Epithelial cell of proximal tubule (primary cell): ENCODE measurements around the gene NOVA1. TPM values are rescaled to one million over a fixed set of nuclear protein-coding genes. Genes with fewer than 3 reads are reported as not detected.

ENCODE experiments used
- DNase-seq: peaks from one replicate; pipeline ENCODE4 v3.0.0-alpha.2; 2011; ENCODE audit warnings: low read depth
- H3K4me3 ChIP-seq: 2 replicates; pipeline ENCODE4 v1.5.1; 2011; ENCODE audit warnings: low read depth, mild to moderate bottlenecking, low read length
- total RNA-seq: library from RNA; depleted of rRNA; stranded (reverse); fragments of >200 nt; gene quantifications from 2 replicates; pipeline ENCODE4 v1.2.3, GENCODE V29; 2015
- TF ChIP-seq, protein P1 (sequence below): conservative IDR thresholded peaks from 2 replicates; pipeline ENCODE4 v1.5.1; 2012; ENCODE audit warnings: low read depth, mild to moderate bottlenecking, low read length

The NOVA1 gene
- total RNA-seq, 1 donor from 2014 or later = 3.5 TPM

DNA sequence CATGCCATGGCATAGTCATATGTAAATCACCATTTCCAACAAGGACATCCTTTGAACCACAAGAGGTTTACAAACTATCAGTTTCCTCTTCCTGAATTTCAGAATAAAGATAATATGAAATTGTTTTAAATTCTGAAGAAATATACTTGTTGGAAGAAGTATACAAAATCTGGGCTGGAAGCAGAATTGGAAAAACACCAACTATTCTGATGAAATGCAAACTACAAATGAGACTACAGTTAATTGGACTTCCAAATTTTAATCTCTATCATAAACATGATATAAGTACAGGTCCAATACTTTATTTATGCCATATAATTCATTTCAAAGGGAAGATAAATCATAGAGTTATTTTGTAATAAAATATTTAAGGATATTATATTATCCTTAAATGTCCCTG is 80.1 kb downstream of the NOVA1 start:
- TF ChIP-seq, protein P1, sequence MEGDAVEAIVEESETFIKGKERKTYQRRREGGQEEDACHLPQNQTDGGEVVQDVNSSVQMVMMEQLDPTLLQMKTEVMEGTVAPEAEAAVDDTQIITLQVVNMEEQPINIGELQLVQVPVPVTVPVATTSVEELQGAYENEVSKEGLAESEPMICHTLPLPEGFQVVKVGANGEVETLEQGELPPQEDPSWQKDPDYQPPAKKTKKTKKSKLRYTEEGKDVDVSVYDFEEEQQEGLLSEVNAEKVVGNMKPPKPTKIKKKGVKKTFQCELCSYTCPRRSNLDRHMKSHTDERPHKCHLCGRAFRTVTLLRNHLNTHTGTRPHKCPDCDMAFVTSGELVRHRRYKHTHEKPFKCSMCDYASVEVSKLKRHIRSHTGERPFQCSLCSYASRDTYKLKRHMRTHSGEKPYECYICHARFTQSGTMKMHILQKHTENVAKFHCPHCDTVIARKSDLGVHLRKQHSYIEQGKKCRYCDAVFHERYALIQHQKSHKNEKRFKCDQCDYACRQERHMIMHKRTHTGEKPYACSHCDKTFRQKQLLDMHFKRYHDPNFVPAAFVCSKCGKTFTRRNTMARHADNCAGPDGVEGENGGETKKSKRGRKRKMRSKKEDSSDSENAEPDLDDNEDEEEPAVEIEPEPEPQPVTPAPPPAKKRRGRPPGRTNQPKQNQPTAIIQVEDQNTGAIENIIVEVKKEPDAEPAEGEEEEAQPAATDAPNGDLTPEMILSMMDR = no peak
- DNase-seq = no peak
- H3K4me3 ChIP-seq = no peak overlapping the region

DNA sequence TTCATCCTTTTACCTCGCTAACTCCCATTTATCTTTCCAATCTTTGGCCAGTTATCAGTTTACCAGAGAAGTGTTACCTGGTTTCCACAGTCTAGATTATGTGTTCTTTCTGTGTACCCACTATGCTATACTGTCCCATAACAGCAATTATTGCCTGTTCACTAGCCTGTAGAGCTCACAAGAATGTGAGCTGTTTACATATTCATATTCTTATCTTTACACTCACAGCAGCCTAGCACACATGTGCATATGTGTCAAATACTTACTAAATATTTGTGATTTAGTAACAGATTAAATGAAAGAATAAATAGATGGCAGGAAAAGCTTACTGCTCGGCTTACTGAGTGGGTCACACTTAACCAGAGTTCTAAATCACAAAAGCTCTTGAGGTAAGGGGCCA is 97.8 kb downstream of the NOVA1 start:
- no peak for DNase-seq
- TF ChIP-seq, protein P1 = no peak
- no peak overlapping the region for H3K4me3 ChIP-seq

DNA sequence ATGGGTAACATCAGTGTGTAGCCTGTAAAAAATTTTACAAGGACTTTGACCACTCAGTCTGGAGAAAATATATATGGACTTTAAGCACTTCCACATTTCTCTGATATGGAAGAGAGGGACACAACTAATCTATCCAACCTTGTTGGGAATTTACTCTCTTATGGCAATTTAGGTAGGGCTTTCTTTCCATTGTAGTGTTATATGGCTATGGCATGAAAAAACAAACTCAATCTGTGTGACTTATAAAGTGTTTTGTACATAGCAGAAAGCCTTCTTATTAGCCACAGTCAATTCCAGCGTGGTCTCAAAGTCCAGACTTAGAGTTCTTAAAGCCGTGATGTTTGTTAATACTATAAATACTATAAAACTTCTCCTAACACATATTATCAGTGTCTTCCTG is 98.3 kb downstream of the NOVA1 start:
- no peak for DNase-seq
- H3K4me3 ChIP-seq = no peak overlapping the region
- TF ChIP-seq, protein P1 = no peak

DNA sequence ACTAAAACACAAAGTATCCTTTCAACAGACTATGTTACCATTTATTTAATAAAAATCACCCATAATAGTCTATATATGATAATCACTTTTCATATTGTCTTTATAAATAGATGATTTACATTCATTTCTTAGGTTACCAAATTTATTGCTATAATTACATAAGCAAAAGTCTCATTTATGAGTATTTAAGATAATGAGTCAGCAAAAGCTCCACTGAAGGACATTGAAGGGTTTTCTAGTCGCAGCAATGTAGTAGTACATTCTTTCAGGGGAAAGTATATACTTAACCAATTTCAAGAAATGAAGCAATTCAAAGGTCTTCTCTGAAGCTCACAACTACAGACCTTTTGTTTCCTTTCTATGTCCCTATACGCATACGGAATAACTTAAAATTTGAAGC is 110.9 kb downstream of the NOVA1 start:
- TF ChIP-seq, protein P1 = no peak
- no peak overlapping the region for H3K4me3 ChIP-seq
- DNase-seq = no peak

DNA sequence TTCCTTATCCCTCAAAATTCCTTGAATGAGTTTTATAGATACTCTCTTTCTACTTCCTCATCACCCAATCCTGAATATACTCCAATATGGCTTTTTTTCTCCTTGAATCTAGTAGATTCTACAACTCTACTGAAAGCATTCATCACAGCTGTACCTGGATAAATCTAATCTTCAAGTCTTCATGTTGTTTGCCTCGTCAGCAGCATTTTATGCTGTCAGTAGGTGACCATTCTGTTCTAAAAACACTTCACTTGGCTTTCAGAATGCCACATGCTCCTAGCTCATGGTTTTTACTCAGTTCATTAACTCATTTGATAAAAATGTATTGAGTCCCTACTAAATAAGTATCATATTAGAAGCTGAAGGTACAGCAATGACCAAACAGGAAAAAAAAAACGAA is 113.3 kb downstream of the NOVA1 start:
- no peak overlapping the region for H3K4me3 ChIP-seq
- TF ChIP-seq, protein P1 = no peak
- DNase-seq = no peak

DNA sequence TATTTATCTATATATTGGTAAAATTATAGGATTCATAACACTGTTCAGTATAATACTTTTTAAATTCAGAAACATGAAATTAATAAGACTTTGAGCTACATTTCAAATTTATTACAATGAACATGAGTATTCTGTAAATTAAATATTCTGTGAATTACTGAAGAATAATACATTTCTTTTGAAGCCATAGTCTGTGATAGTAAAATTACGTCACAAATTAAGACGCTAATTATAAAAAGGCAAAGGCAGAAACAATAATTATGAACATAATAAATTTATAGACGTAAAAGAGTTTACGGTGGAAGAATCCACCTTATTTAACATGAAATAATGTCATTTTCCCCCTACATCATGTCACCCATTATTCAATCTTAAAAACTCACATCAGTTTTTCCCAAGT is 118.9 kb downstream of the NOVA1 start:
- DNase-seq = no peak
- no peak overlapping the region for H3K4me3 ChIP-seq
- TF ChIP-seq, protein P1 = no peak

DNA sequence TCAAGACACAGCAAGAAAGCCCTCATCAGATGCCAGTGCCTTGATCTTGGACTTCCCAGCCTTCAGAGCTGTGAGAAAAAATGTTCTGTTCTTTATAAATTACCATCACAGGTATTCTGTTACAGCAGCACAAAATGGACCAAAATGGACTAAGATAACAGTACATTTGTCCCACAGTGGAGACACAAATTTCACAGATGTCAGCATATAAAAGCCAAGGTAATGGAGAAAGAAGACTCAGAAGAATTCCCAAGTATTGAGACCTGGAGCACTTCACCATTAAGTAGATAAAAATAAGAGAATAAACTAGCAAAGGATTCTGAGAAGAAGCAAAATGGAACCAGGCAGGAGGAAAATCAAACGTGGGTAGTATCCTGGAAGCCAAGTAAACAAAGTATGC is 131.0 kb downstream of the NOVA1 start:
- TF ChIP-seq, protein P1 = no peak
- H3K4me3 ChIP-seq = no peak overlapping the region
- no peak for DNase-seq
